GM19455 (cell line): ENCODE results near the gene CREBBP.

ENCODE experiments used
- ATAC-seq: cut with Tn5 transposase; IDR thresholded peaks from one replicate; pipeline ENCODE4 v1.9.1; 2021; ENCODE audit not compliant: unreplicated experiment

CREBBP gene

DNA sequence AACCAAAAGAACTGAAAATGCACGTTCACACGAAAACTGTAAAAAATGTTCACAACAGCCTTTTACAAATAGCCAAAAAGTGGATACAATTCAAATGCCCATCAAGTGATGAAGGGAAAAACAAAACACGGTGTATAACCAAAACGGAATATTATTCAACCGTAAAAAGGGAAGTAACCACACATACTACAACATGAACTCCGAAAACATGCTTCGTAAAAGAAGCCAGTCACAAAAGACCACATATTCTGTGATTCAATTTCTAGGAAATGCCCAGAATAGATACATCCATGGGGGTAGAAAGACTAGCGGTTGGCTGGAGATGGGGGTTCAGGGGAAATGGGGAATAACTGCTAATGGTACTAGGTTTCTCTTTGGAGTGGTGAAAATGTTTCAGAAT lies 81.7 kb downstream of the CREBBP start:
- no peak for ATAC-seq

- no peak for ATAC-seq
Observed at GRCh38 chr16:3797904-3798811, 82.4 kb downstream of the CREBBP start.

DNA sequence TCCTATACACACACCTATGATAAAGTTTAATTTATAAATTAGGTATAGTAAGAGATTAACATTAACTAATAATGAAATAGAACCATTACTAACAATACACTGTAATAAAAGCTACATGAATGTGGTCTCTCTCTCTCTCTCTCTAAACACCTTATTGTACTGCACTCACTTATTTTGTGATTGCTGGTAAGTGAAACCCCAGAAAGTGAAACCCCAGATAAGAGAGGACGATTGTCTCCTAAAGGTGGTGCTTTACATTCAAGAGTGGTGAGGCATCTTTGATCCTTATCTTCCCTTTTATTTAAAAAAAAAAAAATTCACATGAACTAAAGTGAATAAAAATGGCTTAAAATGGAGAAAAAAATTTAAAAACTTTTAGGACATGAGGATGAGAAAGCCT lies 83.0 kb downstream of the CREBBP start:
- no peak for ATAC-seq

GRCh38 chr16:3793161-3793576 lies 87.3 kb downstream of the CREBBP start:
- ATAC-seq: no peak

DNA sequence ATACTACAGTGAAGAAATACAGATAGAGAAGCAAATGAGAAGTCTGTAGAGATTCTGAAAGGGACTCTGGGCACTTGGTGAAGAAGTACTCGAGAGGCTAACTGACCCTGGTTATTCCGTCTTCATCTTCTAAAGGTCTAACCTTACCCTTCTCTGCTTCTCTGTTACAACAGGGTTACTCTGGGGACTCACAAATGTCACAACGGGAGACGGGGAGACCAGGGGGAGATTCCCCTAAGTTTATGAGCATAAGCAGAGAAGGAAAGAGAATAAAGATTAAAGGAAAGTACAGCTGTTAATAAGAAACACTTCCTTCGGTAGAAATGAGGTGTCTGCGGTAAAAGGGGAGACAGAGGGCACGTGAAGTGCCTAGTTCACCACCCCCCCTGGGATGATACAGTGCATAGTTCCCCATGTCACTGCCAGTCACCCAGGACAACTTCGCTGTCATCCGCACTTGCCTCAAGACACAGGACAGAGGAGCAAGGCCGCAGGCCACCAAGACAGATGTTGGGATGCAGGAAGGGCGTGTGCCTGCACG lies 88.0 kb downstream of the CREBBP start:
- no peak for ATAC-seq

GRCh38 chr16:3791701-3792100 lies 88.8 kb downstream of the CREBBP start:
- ATAC-seq: no peak

GRCh38 chr16:3789375-3790099 lies 91.0 kb downstream of the CREBBP start:
- no peak for ATAC-seq

DNA sequence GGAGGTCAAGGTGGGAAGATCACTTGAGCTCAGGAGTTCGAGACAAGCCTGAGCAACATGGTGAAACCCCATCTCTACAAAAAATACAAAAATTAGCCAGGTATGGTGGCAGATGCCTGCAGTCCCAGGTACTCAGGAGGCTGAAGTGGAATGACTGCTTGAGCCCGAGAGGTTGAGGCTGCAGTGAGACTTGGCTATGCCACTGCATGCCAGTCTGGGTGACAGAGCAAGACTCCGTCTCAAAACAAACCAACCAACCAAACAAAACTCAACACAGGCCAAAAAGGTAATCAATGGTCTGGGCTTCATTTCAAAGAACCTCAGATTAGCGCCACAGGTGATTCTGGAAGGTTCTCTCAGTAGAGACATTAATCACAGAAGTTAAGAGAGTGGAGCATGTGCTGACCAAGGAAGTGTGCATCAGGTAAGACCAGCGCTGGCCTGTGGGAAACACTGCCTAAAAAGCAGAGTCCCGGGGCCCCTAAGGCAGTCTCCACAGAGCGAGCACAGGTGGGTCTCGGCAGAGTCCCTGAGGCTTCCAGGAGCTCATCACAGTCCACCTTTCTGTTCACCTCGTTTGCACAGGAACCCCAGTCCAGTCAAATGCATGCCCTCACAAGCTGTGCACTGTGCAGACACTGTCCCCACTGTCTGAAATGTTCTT lies 91.7 kb downstream of the CREBBP start:
- no peak for ATAC-seq

DNA sequence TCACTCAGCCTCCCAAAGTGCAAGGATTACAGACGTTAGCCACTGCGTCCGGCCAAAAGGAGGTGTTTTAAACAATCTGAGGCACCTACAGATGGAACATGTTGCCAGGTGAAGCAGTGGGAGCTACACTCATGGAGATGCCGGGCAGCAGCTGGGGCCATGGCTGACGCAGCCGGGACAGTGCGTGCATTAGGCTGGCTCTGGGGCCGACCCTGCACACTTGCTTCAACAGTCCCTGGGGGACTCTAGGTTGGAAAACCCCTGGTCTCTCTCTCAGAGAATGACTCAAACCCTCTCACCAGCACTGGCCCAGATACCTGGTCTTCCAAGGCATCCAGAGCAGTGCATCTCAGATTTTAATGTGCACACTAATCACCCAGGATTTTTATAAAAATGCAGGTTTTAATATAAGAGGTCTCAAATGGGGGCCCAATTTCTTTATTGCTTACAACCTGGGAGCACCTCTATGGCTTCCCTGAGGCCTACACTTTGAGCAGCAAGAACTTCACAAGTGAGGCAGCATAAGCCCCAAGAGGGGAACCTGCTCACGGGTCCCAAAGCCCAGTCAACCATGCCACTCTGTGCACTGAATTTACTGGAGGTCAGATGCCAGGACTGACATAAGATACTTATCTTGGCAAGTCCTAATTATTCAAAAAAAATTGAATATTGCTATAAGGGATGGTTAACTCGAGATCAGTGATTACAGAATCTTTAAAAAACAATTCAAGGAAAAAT lies 92.4 kb downstream of the CREBBP start:
- ATAC-seq: no peak

DNA sequence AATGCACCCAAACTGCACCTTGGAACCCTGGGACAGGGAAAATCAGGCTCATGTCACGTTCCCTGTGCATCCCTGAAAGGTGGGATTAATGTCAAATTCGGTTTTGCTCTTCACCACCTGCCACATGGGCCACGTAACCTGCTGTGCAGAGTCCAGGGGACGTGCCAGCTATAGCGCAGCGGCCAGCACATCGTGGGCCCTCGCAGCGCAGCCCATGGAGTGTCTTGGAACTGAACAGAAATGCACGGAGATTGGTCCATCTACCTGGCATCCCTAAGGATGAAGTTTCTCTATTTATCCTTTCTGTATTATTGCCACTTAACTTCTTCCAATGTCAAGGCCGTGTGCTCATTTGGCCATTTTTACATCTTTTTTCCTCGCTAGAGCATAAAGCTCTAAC lies 95.1 kb downstream of the CREBBP start:
- ATAC-seq: no peak

DNA sequence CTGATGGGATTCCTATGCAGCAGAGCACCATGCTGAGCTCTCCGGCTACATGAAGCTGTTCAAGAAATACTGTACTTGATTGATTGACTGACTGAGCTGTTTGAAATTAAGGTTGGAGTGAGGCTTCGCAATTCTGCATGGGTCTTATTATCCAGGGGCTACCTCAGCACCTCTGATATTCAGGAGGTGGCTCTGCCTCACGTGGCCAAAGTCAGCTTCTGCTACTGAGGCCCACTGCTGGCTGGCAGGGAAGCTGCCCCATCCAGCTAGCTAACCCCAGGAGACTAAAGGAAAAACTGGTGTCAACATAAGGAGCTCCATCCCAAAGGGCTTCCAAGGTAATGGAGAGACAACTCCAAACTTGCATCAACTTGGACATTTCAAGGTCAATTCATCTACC lies 97.0 kb downstream of the CREBBP start:
- no peak for ATAC-seq

DNA sequence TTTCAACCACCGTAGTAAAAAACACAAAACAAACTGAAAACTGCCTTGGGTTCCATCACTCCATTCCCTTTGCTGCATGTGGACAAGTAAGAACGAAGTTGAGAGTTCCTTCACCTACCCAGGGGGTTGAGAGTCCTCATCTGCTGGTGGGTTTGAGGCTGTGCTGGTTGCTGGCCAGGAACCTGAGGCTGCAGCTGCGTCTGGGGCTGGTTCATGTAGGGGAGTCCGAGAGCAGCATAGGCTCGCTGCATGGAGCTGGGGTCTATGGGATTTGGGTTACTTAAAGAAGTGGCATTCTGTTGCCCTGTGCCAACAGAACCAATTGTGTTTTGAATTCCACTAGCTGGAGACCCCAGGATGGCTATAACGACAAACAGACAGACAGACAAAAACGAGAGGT lies 97.9 kb downstream of the CREBBP start:
- no peak for ATAC-seq

GRCh38 chr16:3781421-3781820 lies 99.1 kb downstream of the CREBBP start:
- ATAC-seq: no peak

DNA sequence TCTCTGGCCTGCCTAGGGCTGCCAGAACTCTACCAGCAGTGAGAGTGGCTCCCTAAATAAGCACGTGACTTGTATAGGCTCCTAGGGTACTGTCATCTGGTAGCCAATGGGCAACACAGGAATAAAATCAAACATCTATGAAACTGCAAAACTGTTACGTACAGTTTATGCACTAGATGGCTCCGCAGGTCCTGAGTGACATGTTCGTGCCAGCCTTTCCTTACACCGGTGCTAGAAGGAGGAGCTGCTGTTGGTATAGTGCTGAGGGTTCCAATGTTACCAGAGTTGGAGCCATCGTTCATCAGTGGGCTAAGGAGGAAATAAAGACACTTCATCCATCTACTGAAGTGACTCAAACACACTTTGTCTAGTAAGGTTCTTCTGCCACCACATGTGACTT lies 99.9 kb downstream of the CREBBP start:
- no peak for ATAC-seq

DNA sequence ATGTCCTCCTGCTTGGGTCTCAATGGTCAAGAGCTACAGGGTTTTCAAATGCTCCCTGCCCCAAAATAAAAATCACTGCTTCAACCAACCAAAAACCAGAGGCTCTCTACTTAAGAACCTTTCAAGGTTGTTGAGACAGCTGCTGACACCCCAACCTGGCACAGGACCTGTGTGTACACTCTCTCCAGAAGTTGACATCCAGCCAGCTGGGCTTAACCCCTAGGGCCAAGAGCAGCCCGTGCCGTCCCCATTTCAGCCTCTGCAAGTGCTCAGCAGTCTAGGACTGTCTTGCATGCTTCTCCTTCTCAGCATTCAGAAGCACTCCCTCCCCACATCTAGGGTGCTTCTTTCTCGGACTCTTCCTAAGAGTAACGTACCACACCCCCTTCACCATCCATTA lies 104.2 kb downstream of the CREBBP start:
- no peak for ATAC-seq

DNA sequence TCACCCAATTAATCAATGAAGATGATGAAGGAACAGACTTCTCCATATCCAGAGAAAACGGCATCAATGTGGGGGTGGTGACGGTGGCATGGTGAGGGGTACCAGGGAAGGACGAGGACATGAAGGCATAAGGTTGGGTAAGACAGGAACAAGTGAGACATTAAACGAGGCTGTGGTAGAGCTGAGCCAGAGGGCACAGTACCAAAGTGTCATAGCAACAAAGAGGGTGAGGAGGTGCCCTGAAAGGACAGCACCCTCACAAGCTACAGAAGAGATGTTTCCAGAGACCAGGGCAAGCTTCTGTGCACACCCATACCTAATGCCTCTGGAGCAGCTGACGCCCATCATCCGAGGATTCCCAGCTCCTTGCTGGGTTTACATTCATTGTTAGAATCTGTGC lies 105.7 kb downstream of the CREBBP start:
- ATAC-seq: no peak

- ATAC-seq: no peak
Observed at GRCh38 chr16:3774156-3774767, 106.3 kb downstream of the CREBBP start.

DNA sequence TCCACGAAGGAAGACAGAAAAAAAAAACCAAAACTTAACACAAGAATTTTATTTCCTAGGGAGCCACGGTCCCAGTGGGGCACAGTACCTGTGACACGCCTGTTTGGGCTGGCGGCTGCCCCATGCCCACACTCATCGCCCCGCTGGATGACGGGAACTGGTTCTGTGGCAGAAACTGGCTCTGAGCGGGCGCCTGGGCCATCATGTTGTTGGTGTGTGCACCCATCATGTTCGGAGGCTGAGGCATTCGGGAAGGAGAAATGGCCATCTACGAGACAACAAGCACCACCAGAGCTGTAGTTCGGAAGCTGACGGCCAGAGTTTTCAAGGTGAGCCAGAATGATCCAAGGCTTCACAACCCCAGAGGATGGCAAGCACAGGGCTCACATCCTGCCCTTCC lies 106.8 kb downstream of the CREBBP start:
- no peak for ATAC-seq

- no peak for ATAC-seq
Observed at GRCh38 chr16:3771513-3771912, 109.0 kb downstream of the CREBBP start.

DNA sequence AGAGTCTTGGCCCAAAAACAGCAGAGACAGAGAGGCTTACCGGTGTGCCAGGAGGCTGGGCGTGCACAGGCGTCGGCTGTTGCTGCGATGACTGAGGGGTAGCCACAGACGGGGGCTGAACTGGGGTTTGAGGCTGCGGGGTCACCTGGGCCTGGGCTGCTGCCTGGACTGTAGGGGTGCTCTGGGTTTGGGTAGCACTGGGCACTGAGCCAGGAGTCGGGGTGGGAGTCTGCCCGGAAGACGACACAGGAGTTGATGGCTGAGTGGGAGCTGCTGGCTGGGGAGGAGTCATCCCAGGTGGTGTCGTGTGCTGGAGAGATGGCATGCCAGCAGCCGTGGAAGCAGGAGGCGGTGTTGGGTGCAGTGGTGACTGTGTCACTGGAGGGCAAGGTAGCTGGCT lies 110.0 kb downstream of the CREBBP start:
- no peak for ATAC-seq
